Measurements from ENCODE around the gene RPH3AL. TPM values are rescaled to one million over a fixed set of nuclear protein-coding genes. Genes with fewer than 3 reads are reported as not detected.

Gene RPH3AL
- total and polyA plus RNA-seq, 8 donors: 43.4 to 89.1 (median 56.0) TPM

DNA sequence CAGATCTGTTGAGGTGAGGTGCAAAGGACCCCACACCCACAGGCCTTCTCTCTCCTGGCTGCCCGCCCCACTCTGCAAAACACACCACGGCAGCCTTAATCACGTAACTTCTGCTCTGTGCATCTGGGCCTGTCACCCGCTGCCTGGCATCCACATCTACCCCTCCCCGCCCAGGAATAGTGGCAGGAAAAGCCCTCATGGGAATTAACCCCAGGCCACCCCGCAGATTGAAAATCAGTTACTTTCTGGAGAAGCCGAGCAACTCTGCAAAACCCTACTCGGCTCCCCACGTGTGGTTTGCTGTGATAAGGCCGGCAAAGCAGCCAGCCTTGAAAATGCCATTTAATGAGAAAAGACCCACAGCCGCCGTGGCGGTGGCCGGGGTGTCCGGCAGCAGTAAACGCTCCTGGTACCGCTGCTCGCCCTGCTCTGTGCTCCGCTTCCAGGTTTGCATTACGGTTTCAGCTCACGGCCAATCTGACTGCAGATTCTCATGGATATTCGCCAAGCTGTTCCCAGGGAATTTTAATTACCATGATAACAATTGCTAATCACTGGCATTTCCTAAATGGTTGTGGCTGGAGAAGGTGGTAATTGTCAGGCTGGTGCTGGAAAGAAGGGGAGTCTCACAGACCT lies 93.1 kb downstream of the RPH3AL start:
- WGBS, 2 donors: 66 to 69% methylated on average over 22 of the region's 22 CpGs
- Histone ChIP-seq H3K4me1 (no peaks in the 10 kb centered on the region), H3K4me3 (no peak overlapping the region), H3K36me3 (peaks cover 0 to 16% (median 9%) of the 10 kb centered on the region in 3 donors), H3K9me3 (no peaks in the 10 kb centered on the region), H3K27me3 (no peaks in the 10 kb centered on the region), H3K27ac (no peak overlapping the region)
- DNase-seq (peak in 3 of 6 donors; percentile 9 to 43 (median 39)), FAIRE-seq (no peak), ATAC-seq (peak; percentile 30 to 50 (median 37))
- intact Hi-C loops (cut with DNase I): no loop called here
- TF ChIP-seq, protein P1, sequence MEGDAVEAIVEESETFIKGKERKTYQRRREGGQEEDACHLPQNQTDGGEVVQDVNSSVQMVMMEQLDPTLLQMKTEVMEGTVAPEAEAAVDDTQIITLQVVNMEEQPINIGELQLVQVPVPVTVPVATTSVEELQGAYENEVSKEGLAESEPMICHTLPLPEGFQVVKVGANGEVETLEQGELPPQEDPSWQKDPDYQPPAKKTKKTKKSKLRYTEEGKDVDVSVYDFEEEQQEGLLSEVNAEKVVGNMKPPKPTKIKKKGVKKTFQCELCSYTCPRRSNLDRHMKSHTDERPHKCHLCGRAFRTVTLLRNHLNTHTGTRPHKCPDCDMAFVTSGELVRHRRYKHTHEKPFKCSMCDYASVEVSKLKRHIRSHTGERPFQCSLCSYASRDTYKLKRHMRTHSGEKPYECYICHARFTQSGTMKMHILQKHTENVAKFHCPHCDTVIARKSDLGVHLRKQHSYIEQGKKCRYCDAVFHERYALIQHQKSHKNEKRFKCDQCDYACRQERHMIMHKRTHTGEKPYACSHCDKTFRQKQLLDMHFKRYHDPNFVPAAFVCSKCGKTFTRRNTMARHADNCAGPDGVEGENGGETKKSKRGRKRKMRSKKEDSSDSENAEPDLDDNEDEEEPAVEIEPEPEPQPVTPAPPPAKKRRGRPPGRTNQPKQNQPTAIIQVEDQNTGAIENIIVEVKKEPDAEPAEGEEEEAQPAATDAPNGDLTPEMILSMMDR (IDR thresholded peaks at IDR 0.05): no peak

DNA sequence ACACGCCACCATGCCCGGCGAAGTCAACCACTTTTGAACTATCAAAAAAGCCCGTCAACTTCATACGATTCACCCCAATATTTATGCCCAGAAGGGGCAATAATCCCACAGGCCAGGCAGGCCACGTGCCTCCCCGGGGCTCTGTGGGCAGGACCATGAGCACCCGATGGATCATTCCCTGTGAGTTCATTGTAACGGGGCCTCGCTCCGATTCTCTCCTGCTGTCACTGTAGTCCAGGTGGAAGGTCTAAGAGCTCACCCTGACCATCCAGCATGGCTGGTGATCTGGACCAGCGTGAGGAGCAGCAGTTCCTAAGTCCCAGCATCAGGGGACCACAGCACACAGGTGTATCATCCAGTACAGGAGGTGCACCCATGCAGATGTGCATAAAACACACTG lies 93.7 kb downstream of the RPH3AL start:
- H3K27me3 ChIP-seq: no peaks in the 10 kb centered on the region
- intact Hi-C loops (cut with DNase I): no loop called here
- ATAC-seq (peak in 2 of 4 donors; percentile 11 to 16), FAIRE-seq (no peak), DNase-seq (peak in 3 of 6 donors; percentile 5 to 39 (median 33))
- peaks cover 0 to 14% (median 9%) of the 10 kb centered on the region in 3 donors for H3K36me3 ChIP-seq
- WGBS, 2 donors: 96 to 97% methylated on average over 12 of the region's 12 CpGs
- no peak overlapping the region for H3K27ac ChIP-seq
- H3K9me3 ChIP-seq: no peaks in the 10 kb centered on the region
- no peaks in the 10 kb centered on the region for H3K4me1 ChIP-seq
- H3K4me3 ChIP-seq: no peak overlapping the region
- TF ChIP-seq, protein P1 (IDR thresholded peaks at IDR 0.05): no peak

DNA sequence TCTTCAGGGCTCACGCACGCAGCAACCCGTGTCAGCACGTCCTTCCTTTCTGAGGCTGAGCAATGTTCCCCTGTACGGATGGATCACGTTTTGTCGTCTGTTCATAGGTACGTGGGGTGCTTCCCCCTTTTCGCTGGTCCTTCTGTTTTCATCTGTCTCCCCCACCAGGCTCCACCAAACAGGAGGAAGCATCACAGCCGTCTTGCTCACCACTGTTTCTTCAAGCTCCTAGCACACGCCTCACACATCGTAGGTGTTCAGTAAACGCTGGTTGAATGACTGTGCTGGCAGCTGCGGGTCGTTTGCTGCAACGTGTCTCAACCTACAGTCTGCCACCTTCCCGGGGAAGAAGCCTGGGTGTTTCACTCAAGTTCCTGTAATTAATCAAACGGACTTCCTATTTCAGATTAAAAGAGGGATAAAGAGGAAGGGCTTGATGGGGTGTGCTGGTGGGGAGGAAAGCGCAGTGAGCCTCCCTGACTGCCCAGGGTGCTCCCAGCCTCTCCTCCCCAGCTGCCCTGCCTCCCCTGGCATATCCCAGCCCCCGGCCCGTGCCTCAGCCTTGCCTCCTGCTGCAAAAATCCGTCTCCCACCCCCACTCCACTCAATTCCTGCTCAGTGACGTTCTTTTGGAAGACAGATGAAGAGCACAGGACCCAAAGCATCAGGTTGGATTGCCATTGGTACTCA lies 94.4 kb downstream of the RPH3AL start:
- peak in 1 of 4 donors; percentile 5 for ATAC-seq
- 80 to 85% methylated on average over 23 of the region's 23 CpGs for WGBS, 2 donors

DNA sequence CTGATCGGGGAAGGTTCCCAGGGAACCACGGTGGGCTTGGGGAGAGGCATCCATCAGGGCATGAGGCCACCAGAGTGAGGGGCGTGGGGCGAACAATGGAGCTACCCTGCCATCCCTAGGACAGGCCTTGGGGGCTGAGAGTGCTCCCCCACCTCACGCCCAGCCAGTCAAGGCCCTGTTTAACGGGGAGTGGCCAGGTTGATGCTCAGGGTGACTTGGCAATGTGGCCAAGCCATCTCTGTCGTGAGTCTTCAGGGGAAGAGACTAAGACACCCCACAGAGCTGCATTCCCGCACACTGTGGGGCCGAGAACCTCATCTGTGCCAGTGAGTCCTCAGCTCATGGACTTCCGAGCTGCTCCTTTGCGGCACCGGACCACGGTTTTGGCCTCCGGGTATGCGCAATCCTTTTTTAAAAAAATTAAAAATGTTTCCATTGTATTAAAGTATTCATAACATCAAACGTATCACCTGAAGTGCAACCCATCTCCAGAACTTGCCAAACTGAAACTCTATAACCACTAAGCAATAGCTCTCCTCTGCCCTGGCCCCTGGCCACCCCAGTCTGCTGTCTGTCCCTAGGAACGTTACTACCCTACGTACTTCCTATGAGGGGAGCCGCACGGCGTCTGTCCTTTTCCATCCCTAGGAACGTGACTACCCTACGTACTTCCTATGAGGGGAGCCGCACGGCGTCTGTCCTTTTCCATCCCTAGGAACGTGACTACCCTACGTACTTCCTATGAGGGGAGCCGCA lies 99.3 kb downstream of the RPH3AL start:
- Histone ChIP-seq H3K4me1 (no peaks in the 10 kb centered on the region), H3K4me3 (no peak overlapping the region), H3K36me3 (no peaks in the 10 kb centered on the region), H3K9me3 (no peaks in the 10 kb centered on the region), H3K27me3 (no peaks in the 10 kb centered on the region), H3K27ac (no peak overlapping the region)
- intact Hi-C loops (cut with DNase I): no loop called here
- FAIRE-seq: no peak
- TF ChIP-seq, protein P1 (IDR thresholded peaks at IDR 0.05): no peak
- peak in 4 of 6 donors; percentile 9 to 51 (median 30) for DNase-seq
- ATAC-seq: peak in 2 of 4 donors; percentile 16 to 29
- 86 to 88% methylated on average over 22 to 23 of the region's 29 CpGs for WGBS, 2 donors

More for the DNA sequence above, 94.4 kb downstream of the RPH3AL start:
- FAIRE-seq: no peak
- TF ChIP-seq, protein P1 (IDR thresholded peaks at IDR 0.05): no peak
- peaks cover 0 to 7% (median 5%) of the 10 kb centered on the region in 3 donors for H3K36me3 ChIP-seq
- no peak overlapping the region for H3K27ac ChIP-seq
- peak in 4 of 6 donors; percentile 6 to 43 (median 15) for DNase-seq
- H3K4me3 ChIP-seq: no peak overlapping the region
- no peaks in the 10 kb centered on the region for H3K27me3 ChIP-seq
- no peaks in the 10 kb centered on the region for H3K9me3 ChIP-seq
- no peaks in the 10 kb centered on the region for H3K4me1 ChIP-seq
- intact Hi-C loops (cut with DNase I): no loop called here
